22Rv1 (cell line): Measurements from ENCODE around the gene NFYB.

Experiments
- H3K27ac ChIP-seq: fragments of 450-650 bp; 2 replicates; pipeline ENCODE4 v1.5.1; 2017
- ZFX ChIP-seq: fragments of 450-650 bp; IDR thresholded peaks from 2 replicates; pipeline ENCODE4 v1.6.1; 2017; ENCODE audit warnings: antibody characterized with exemption, borderline replicate concordance
- TF ChIP-seq, protein P1 (sequence below): fragments of 450-650 bp; IDR thresholded peaks from 2 replicates; pipeline ENCODE4 v1.5.1; 2017; ENCODE audit warnings: mild to moderate bottlenecking

The NFYB gene

DNA sequence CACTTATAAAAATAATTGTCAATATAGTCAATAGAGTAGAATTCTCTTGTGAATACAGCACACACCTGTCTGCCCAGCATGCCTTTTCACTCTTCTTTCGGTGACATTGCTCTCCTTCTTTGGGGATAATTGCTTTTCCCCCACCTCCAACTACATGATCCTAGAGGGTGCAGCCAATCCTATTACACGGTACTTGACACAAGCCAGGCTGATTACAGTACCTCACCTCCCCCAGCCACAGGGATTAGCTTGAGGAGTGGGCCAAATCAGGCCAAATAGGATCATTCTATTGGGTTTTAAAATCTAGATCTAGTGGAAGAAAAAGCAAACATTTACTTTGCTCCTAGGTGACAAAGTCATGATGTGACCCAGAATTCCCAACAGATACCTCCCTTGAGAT is 16.8 kb upstream of the NFYB start:
- no peak overlapping the region for H3K27ac ChIP-seq
- TF ChIP-seq, protein P1, sequence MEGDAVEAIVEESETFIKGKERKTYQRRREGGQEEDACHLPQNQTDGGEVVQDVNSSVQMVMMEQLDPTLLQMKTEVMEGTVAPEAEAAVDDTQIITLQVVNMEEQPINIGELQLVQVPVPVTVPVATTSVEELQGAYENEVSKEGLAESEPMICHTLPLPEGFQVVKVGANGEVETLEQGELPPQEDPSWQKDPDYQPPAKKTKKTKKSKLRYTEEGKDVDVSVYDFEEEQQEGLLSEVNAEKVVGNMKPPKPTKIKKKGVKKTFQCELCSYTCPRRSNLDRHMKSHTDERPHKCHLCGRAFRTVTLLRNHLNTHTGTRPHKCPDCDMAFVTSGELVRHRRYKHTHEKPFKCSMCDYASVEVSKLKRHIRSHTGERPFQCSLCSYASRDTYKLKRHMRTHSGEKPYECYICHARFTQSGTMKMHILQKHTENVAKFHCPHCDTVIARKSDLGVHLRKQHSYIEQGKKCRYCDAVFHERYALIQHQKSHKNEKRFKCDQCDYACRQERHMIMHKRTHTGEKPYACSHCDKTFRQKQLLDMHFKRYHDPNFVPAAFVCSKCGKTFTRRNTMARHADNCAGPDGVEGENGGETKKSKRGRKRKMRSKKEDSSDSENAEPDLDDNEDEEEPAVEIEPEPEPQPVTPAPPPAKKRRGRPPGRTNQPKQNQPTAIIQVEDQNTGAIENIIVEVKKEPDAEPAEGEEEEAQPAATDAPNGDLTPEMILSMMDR: no peak
- TF ChIP-seq ZFX: no peak

DNA sequence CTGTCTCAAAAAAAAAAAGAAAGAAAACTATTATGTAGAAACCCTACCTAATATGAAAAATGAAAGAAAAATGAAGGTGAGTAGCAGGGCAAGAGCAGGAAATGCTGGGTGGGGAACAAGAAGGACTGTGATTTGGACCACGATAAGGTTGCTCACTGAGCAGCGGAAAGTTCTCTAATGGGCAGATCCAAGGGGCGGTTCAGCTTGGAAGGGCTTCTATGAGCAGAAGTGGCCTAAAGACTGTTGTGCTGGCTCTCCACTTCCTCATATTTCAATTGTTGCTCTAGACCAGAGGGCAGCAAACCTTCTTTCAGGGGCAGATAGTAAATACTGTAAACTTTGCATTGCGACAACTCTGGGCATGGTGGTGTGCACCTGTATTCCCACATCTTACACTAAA is 16.3 kb upstream of the NFYB start:
- H3K27ac ChIP-seq: no peak overlapping the region
- no peak for TF ChIP-seq ZFX
- TF ChIP-seq, protein P1: no peak

DNA sequence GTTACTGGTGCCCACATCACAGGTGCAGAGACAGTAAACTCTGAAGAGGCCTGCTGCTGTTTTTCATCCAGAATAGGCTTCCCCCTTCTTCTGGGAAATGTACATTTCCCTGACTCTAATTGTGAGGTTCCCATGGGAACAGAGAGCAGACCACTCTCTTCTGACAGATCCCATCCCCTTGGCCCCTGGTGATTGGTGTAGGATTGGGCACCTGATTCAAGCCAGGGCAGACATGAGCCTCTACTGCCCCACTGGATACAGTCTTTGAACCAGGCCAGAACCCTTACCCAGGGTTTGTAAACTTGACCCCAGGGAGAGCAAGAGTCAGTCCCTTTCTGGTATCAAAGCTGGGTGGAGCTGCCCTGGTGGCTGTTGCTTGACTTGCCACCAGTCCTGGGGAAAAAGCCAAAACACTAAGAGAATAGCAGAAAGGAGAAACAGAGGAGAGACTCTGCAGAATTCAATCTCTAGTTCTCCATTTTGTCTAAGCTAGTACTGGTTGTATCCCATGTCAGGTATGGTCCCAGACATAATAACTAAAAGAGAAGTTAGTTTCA is 14.8 kb upstream of the NFYB start:
- TF ChIP-seq, protein P1: no peak
- TF ChIP-seq ZFX: no peak
- no peak overlapping the region for H3K27ac ChIP-seq

DNA sequence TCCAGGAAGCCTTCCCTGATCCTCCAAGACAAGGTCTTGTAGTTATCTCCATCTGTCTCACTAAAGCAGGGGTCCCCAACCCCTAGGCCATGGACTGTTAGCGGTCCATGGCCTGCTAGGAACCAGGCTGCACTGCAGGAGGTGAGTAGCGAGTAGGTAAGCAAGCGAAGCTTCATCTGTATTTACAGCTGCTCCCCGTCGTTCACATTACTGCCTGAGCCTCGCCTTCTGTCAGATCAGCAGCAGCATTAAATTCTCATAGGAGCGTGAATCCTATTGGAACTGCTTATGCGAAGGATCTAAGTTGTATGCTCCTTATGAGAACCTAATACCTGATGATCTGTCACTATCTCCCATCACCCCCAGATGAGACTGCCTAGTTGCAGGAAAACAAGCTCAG is 12.4 kb upstream of the NFYB start:
- no peak for TF ChIP-seq ZFX
- TF ChIP-seq, protein P1: no peak
- H3K27ac ChIP-seq: no peak overlapping the region

DNA sequence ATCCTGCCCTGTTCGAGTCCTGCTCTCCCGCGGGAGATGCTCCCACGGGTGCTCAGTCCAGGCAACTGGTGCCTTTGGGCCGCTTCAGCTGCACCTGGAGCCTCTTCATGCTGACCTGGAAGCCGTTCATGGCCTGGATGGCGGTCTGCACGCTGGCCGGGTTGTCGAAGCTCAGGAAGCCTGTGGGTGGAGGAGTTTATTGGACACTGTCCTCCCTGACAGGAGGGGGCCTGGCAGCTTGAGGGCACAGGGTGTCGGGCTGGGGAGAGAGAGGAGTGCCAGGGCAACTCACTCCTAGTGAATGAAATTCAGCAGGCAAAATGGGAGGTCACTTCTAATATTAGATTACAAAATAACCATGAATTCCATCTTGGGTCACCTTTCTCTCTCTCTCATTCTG is 9.3 kb upstream of the NFYB start:
- TF ChIP-seq, protein P1: no peak
- no peak for TF ChIP-seq ZFX
- no peak overlapping the region for H3K27ac ChIP-seq

DNA sequence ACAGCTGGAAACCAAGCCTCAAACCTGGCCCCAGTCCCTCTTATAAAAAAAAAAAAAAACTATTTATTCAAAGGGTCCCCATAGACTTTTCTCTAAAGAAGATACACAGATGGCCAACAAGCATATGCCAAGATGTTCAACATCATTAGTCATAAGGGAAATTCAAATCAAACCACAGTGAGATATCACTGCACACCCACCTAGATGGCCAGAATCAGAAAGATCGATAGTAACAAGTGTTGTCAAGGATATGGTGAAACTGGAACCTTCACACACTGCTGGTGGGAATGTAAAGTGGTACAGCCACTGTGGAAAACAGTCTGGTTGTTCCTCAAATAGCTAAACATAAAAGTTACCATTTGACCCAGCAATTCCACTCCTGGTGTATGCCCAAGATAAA is 5.9 kb upstream of the NFYB start:
- no peak overlapping the region for H3K27ac ChIP-seq
- TF ChIP-seq, protein P1: no peak
- no peak for TF ChIP-seq ZFX

DNA sequence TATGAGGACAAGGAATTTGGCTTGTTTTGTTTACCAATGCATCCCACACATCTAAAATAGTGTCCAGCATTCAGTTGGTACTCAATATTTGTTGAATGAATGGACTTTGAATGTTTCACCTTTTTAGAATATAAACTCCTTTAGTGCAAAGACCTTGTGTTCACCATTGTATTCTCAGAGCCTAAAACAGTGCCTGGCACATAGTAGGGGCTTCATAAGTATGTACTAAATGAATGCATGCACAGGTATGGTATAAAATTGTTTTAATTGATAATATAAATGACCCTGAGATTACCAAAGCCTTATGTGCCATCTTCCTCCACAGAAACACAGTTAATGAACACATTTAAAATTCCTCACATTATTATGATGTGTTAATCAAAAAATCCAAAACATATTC is 5.0 kb upstream of the NFYB start:
- no peak for TF ChIP-seq ZFX
- no peak overlapping the region for H3K27ac ChIP-seq

DNA sequence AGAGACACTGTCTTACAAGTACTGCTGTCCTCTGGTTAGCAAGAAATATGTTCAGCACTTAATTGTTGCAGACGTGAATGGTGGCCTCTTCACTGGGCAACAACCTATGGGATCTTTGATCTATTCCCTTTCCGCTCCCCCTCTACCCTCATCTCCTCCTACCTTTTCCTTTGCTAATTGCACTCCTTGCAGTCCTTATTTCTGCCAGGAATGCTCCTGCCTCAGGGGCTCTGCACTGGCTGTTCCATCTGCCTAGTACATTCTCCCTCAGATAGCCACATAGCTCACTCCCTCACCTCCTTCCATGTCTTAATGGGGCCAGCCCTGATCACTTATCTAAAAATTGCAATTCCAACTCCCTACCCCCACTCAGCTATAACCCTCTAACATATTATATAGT is 4.5 kb upstream of the NFYB start:
- TF ChIP-seq ZFX: no peak
- TF ChIP-seq, protein P1: no peak
- no peak overlapping the region for H3K27ac ChIP-seq
